Measurements from ENCODE around the gene SYNPO2. TPM values are rescaled to one million over a fixed set of nuclear protein-coding genes. Genes with fewer than 3 reads are reported as not detected.
"Not testable (repeated sequence)": the region's sequence is repeated elsewhere in the genome, so short reads cannot be mapped to it uniquely, and the experiment has no call there.

SYNPO2 gene
- total and polyA plus RNA-seq, 2 of the 13 experiments (the other 11 are each of a cell fraction or from before 2014, with no cell fraction given): not detected

DNA sequence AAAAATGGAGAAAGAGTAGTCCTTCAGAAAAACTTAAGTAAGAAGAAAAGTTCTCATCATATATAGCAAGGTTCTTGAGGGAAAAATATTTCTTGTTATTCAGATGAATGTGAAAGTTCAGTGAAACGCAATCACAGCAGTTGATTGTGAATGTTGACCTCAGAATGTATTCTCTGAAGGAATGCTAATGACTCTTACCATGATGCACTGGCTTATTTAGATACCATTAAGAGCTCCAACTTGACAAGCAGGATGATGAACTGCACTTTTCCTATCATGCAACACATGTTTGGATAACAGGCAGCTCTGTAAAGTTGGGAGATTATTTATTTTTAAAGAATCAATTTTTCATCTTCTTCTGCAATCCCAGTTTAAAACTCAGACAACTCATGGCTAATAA, 131.5 kb downstream of the SYNPO2 start (continued):
- TF ChIP-seq, protein P1, sequence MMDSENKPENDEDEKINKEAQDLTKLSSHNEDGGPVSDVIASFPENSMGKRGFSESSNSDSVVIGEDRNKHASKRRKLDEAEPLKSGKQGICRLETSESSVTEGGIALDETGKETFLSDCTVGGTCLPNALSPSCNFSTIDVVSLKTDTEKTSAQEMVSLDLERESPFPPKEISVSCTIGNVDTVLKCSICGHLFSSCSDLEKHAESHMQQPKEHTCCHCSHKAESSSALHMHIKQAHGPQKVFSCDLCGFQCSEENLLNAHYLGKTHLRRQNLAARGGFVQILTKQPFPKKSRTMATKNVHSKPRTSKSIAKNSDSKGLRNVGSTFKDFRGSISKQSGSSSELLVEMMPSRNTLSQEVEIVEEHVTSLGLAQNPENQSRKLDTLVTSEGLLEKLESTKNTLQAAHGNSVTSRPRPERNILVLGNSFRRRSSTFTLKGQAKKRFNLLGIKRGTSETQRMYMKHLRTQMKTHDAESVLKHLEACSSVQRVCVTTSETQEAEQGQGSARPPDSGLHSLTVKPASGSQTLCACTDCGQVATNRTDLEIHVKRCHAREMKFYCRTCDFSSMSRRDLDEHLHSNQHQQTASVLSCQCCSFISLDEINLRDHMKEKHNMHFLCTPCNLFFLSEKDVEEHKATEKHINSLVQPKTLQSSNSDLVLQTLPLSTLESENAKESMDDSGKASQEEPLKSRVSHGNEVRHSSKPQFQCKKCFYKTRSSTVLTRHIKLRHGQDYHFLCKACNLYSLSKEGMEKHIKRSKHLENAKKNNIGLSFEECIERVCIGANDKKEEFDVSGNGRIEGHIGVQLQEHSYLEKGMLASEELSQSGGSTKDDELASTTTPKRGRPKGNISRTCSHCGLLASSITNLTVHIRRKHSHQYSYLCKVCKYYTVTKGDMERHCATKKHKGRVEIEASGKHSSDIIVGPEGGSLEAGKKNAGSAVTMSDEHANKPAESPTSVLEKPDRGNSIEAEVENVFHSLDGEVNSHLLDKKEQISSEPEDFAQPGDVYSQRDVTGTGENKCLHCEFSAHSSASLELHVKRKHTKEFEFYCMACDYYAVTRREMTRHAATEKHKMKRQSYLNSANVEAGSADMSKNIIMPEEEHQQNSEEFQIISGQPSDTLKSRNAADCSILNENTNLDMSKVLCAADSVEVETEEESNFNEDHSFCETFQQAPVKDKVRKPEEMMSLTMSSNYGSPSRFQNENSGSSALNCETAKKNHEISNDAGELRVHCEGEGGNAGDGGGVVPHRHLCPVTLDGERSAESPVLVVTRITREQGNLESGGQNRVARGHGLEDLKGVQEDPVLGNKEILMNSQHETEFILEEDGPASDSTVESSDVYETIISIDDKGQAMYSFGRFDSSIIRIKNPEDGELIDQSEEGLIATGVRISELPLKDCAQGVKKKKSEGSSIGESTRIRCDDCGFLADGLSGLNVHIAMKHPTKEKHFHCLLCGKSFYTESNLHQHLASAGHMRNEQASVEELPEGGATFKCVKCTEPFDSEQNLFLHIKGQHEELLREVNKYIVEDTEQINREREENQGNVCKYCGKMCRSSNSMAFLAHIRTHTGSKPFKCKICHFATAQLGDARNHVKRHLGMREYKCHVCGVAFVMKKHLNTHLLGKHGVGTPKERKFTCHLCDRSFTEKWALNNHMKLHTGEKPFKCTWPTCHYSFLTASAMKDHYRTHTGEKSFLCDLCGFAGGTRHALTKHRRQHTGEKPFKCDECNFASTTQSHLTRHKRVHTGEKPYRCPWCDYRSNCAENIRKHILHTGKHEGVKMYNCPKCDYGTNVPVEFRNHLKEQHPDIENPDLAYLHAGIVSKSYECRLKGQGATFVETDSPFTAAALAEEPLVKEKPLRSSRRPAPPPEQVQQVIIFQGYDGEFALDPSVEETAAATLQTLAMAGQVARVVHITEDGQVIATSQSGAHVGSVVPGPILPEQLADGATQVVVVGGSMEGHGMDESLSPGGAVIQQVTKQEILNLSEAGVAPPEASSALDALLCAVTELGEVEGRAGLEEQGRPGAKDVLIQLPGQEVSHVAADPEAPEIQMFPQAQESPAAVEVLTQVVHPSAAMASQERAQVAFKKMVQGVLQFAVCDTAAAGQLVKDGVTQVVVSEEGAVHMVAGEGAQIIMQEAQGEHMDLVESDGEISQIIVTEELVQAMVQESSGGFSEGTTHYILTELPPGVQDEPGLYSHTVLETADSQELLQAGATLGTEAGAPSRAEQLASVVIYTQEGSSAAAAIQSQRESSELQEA (CRISPR knock-in tag; IDR thresholded peaks at IDR 0.05; ENCODE audit: not compliant biosample characterization): no peak
- TF ChIP-seq, protein P2, sequence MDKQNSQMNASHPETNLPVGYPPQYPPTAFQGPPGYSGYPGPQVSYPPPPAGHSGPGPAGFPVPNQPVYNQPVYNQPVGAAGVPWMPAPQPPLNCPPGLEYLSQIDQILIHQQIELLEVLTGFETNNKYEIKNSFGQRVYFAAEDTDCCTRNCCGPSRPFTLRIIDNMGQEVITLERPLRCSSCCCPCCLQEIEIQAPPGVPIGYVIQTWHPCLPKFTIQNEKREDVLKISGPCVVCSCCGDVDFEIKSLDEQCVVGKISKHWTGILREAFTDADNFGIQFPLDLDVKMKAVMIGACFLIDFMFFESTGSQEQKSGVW (CRISPR knock-in tag; IDR thresholded peaks at IDR 0.05; ENCODE audit: borderline replicate concordance): no peak
- TF ChIP-seq, protein P3, sequence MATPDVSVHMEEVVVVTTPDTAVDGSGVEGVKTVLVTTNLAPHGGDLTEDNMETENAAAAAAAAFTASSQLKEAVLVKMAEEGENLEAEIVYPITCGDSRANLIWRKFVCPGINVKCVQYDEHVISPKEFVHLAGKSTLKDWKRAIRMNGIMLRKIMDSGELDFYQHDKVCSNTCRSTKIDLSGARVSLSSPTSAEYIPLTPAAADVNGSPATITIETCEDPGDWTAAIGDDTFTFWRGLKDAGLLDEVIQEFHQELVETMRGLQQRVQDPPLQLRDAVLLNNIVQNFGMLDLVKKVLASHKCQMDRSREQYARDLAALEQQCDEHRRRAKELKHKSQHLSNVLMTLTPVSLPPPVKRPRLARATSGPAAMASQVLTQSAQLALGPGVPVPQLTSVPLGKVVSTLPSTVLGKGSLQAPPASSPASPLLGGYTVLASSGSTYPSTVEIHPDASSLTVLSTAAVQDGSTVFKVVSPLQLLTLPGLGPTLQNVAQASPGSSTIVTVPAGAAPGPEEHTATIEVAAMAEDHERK (CRISPR knock-in tag; IDR thresholded peaks at IDR 0.05; ENCODE audit: low read depth): no peak
- TF ChIP-seq, protein P4, sequence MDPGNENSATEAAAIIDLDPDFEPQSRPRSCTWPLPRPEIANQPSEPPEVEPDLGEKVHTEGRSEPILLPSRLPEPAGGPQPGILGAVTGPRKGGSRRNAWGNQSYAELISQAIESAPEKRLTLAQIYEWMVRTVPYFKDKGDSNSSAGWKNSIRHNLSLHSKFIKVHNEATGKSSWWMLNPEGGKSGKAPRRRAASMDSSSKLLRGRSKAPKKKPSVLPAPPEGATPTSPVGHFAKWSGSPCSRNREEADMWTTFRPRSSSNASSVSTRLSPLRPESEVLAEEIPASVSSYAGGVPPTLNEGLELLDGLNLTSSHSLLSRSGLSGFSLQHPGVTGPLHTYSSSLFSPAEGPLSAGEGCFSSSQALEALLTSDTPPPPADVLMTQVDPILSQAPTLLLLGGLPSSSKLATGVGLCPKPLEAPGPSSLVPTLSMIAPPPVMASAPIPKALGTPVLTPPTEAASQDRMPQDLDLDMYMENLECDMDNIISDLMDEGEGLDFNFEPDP (CRISPR knock-in tag; conservative IDR thresholded peaks at IDR 0.05): no peak
- TF ChIP-seq, protein P5, sequence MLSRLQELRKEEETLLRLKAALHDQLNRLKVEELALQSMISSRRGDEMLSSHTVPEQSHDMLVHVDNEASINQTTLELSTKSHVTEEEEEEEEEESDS (CRISPR knock-in tag; IDR thresholded peaks at IDR 0.05; ENCODE audit: borderline replicate concordance): no peak
- TF ChIP-seq GATA4 (IDR thresholded peaks at IDR 0.05; ENCODE audit: borderline replicate concordance, low read depth): no peak
- TF ChIP-seq DPF2 (CRISPR knock-in tag; IDR thresholded peaks at IDR 0.05; ENCODE audit: borderline replicate concordance, low read depth): no peak
- no peak for TF ChIP-seq ZNF7 (CRISPR knock-in tag; IDR thresholded peaks at IDR 0.05)
- TF ChIP-seq ZFY (CRISPR knock-in tag; IDR thresholded peaks at IDR 0.05): no peak
- no peak for TF ChIP-seq ZNF780A (CRISPR knock-in tag; IDR thresholded peaks at IDR 0.05)
- TF ChIP-seq ZNF30 (CRISPR knock-in tag; IDR thresholded peaks at IDR 0.05): no peak

DNA sequence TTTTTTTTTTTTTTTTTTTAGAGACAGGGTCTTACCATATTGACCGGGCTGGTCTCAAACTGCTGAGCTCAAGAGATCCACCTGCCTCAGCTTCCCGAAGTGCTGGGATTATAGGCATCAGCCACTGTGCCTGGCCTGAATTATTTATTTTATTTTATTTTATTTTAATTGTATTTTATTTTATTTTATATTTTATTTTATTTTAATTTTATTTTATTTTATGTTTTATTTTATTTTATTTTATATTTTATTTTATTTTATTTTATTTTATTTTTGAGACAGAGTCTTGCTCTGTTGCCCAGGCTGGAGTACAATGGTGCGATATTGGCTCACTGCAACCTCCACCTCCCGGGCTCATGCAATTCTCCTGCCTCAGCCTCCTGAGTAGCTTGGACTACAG, 133.9 kb downstream of the SYNPO2 start:
- H3K27ac ChIP-seq (ENCODE audit: extremely low read length, insufficient read depth, low read length); H3K9me3 ChIP-seq (ENCODE audit: low read length); H3K4me1 ChIP-seq (ENCODE audit: insufficient read depth, low read length); CTCF ChIA-PET (ENCODE audit: low intra/inter-chr PET ratio, low total read pairs); DNase-seq (ENCODE audit: low spot score); H4K20me1 ChIP-seq (ENCODE audit: insufficient read depth, low read length); in situ Hi-C loops (cut with HindIII; ENCODE audit: extremely low pct_ligation_motif_present, low pct_unique_long_range_greater_than_20kb); H3K4me3 ChIP-seq (replicated peaks in 1 of 3; ENCODE audit: insufficient read depth in 1 of 3, low read depth in 2 of 3, low read length in 3 of 3); H3K79me2 ChIP-seq (ENCODE audit: insufficient read depth, low read length); H3K27me3 ChIP-seq (ENCODE audit: control insufficient read depth in 1 of 2, insufficient read depth in 2 of 2, low read length in 2 of 2); H3K36me3 ChIP-seq (replicated peaks in 1 of 2; ENCODE audit: control insufficient read depth in 1 of 2, insufficient read depth in 2 of 2, low read length in 2 of 2); POLR2A ChIA-PET; FAIRE-seq; ATAC-seq; BruUV-seq (replicated peaks); H2AFZ ChIP-seq (ENCODE audit: low read length); H3K9ac ChIP-seq (ENCODE audit: insufficient read depth, low read depth, low read length); intact Hi-C loops (cut with micrococcal nuclease; ENCODE audit: unreplicated experiment); H3K4me2 ChIP-seq (ENCODE audit: low read depth, low read length): not testable (repeated sequence)
- 58% methylated on average over 4 of the region's 4 CpGs for WGBS (ENCODE audit: low lambda C conversion rate)

All from HepG2 (cell line).